Measurements from ENCODE around the gene CDHR3. TPM values are rescaled to one million over a fixed set of nuclear protein-coding genes. Genes with fewer than 3 reads are reported as not detected.
A peak's percentile ranks its signal among the peaks of the same experiment; 100 is the strongest.

CDHR3 gene
- total RNA-seq, 1 experiment from 2014 or later: 2.0 TPM

GRCh38 chr7:106057204-106057961 lies 94.3 kb downstream of the CDHR3 start:
- no peak for DNase-seq (ENCODE audit: low read depth)
- in situ Hi-C loops (cut with HindIII; ENCODE audit: low pct_unique_long_range_greater_than_20kb, low sequenced_read_pairs): no loop called here

- in situ Hi-C loops (cut with HindIII; ENCODE audit: low pct_unique_long_range_greater_than_20kb, low sequenced_read_pairs): no loop called here
Measured at GRCh38 chr7:106057962-106058927, 95.2 kb downstream of the CDHR3 start.

DNA sequence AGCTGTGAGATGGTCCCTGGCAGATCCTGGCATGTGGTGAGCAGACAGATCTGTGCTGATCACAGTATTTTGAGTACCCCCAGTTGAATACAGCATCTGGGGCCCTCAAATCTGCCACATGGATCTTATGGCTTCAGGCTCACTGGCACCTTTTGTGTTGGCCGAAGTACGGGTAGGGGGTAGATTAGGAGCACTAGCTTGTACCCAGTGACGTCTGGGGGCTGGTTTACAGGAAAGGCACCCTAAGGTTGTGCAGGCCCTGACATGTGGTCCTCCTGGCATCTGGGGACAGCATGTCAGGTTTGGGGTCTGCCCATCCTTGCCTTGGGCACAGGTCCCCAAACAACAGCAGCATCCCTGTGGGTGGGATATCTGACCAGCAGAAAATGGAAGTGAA lies 95.9 kb downstream of the CDHR3 start:
- in situ Hi-C loops (cut with HindIII; ENCODE audit: low pct_unique_long_range_greater_than_20kb, low sequenced_read_pairs): no loop called here
- no peak for DNase-seq (ENCODE audit: low read depth)

More at GRCh38 chr7:106057962-106058927, 95.2 kb downstream of the CDHR3 start:
- DNase-seq (ENCODE audit: low read depth): no peak

DNA sequence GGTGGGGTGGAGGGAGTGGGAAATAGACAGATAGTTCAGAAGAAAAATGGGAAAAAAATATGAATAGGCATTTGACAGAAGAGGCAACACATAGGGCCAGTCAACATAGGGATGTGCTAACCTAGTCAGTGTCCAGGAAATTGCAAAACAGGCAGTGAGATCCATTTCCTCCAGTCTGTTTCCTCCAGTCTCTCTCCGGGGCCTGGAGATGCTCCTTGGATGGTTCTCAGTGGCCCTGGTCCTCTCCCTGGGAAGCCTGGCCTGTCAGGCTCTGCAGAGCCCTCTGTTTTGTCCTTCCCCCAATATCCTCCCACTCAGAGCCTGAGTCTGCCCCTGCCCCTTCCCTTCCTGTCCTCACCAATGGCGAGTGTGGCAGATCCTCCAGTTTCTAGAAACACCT lies 96.5 kb downstream of the CDHR3 start:
- no peak for DNase-seq (ENCODE audit: low read depth)
- in situ Hi-C loops (cut with HindIII; ENCODE audit: low pct_unique_long_range_greater_than_20kb, low sequenced_read_pairs): no loop called here

GRCh38 chr7:106060394-106060920 lies 97.4 kb downstream of the CDHR3 start:
- no peak for DNase-seq (ENCODE audit: low read depth)
- in situ Hi-C loops (cut with HindIII; ENCODE audit: low pct_unique_long_range_greater_than_20kb, low sequenced_read_pairs): no loop called here

GRCh38 chr7:106061301-106061979 lies 98.4 kb downstream of the CDHR3 start:
- in situ Hi-C loops (cut with HindIII; ENCODE audit: low pct_unique_long_range_greater_than_20kb, low sequenced_read_pairs): no loop called here
- no peak for DNase-seq (ENCODE audit: low read depth)

- in situ Hi-C loops (cut with HindIII; ENCODE audit: low pct_unique_long_range_greater_than_20kb, low sequenced_read_pairs): no loop called here
- DNase-seq (ENCODE audit: low read depth): no peak
Measured at GRCh38 chr7:106062006-106062405, 98.9 kb downstream of the CDHR3 start.

- DNase-seq (ENCODE audit: low read depth): no peak
- in situ Hi-C loops (cut with HindIII; ENCODE audit: low pct_unique_long_range_greater_than_20kb, low sequenced_read_pairs): no loop called here
Measured at GRCh38 chr7:106062521-106062931, 99.5 kb downstream of the CDHR3 start.

- in situ Hi-C loops (cut with HindIII; ENCODE audit: low pct_unique_long_range_greater_than_20kb, low sequenced_read_pairs): no loop called here
- DNase-seq (ENCODE audit: low read depth): no peak
Measured at GRCh38 chr7:106063024-106063423, 100.0 kb downstream of the CDHR3 start.

DNA sequence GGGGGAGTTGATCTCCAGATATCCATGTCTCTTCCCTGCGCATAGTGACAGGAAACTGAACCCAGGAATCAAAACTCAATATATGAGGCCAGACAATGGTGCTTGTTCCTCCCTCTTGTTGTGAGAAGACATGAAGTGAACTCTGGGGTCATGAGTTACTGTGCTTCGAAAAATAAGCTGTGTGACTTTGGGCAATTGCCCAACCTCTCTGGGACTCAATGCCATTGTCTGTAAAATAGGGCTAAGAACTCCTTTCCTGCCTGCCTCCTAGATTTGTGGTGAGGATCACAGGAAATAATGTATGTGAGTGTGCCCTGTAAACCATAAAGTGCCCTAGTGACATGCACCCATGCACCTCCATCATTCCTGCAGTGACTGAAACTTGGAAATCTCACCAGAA lies 100.6 kb downstream of the CDHR3 start:
- DNase-seq (ENCODE audit: low read depth): no peak
- in situ Hi-C loops (cut with HindIII; ENCODE audit: low pct_unique_long_range_greater_than_20kb, low sequenced_read_pairs): no loop called here

GRCh38 chr7:106064316-106064715 lies 101.3 kb downstream of the CDHR3 start:
- in situ Hi-C loops (cut with HindIII; ENCODE audit: low pct_unique_long_range_greater_than_20kb, low sequenced_read_pairs): no loop called here

GRCh38 chr7:106064771-106065574 lies 101.9 kb downstream of the CDHR3 start:
- in situ Hi-C loops (cut with HindIII; ENCODE audit: low pct_unique_long_range_greater_than_20kb, low sequenced_read_pairs): no loop called here
- peak; percentile 84 for DNase-seq (ENCODE audit: low read depth)

More at GRCh38 chr7:106064316-106064715, 101.3 kb downstream of the CDHR3 start:
- DNase-seq (ENCODE audit: low read depth): no peak

DNA sequence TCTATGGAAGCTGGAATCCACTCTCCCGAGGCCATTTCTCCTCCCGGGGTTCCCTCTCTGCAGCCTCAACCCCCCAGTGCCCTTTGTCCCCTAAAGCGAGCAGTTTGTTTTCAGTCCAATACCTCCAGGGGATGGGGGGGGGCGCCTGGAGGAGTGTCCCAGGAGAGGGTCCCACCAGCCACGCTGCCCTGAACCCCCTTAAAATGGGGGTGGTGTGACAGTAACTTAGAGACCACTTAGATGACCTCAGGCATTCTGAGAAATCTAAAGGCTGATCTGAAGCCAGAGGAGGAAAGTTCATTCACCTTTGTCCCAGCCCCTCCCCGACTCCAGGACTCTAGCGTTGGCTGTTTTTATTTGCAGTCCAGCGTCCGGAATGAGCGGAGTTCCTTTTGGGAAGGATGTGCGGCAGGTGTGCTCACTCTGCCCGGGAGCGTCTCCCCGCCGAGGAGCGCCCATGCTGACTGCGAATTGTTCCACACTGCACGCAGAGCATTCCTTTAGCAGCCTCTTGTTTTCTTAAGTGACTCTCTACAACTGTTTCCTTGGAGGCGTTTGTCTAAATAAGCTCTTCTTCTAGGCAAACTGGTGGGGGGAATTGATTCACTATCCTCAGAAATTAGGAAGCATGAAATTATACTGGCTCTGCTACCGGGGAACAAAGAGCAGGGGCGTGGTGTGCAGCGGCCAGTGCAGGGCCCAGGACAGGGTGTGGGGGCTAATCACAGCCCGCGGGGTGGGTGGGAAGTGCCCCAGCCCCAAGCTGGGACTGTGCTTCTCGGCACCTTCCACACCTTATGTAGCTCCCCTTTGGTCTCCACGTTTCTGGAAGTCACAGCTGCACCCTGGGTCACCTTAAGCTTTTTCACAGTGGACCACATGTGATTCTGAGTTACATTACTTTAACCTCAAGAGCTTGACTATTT lies 102.8 kb downstream of the CDHR3 start:
- DNase-seq (ENCODE audit: low read depth): peak; percentile 41
- in situ Hi-C loops (cut with HindIII; ENCODE audit: low pct_unique_long_range_greater_than_20kb, low sequenced_read_pairs): no loop called here

DNA sequence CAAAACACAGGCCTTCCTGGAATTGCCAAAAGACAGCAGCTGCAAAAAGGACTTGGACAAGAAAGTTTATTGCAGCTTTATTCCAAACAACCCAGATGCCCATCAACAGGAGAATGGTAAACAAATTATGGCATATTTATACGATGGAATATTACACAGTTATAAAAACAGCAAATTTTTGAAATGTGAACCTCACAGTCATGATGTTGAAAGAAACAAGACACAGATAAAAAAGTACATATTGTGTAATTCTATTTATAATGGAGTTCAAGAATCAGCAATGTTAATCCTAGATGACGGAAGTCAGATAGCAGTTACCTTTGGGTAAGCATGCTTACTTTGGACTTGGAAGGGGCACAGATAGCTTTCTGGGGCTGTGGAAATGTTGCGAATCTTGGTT lies 104.6 kb downstream of the CDHR3 start:
- in situ Hi-C loops (cut with HindIII; ENCODE audit: low pct_unique_long_range_greater_than_20kb, low sequenced_read_pairs): no loop called here
- DNase-seq (ENCODE audit: low read depth): no peak

DNA sequence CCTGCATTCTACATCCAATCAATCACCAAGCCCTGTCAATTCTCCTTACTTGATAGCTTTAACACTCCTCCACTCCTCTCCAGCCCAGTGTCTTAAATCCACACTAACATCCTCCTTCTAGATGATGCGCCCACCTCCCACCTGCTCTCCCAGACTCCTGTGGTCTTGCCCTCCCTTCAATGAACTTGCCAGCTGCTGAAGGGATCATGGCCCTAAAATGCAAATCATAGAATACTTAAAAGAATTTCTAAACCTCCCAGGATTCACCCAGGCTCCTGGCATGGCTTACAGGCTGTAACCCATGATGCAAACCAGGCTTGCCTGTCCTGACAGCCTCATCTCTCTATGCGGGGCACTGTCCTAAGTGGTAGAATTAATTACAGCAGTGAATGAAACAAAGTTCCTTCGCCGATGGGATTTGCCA lies 105.5 kb downstream of the CDHR3 start:
- no peak for DNase-seq (ENCODE audit: low read depth)
- in situ Hi-C loops (cut with HindIII; ENCODE audit: low pct_unique_long_range_greater_than_20kb, low sequenced_read_pairs): no loop called here

- in situ Hi-C loops (cut with HindIII; ENCODE audit: low pct_unique_long_range_greater_than_20kb, low sequenced_read_pairs): no loop called here
- DNase-seq (ENCODE audit: low read depth): no peak
Measured at GRCh38 chr7:106068986-106069385, 105.9 kb downstream of the CDHR3 start.

All from Caki2 (cell line).